Measurements from ENCODE around the gene SIDT2. TPM values are rescaled to one million over a fixed set of nuclear protein-coding genes. Genes with fewer than 3 reads are reported as not detected.

Gene SIDT2
- total RNA-seq, 2 experiments from 2014 or later = 8.0 to 8.7 TPM

GRCh38 chr11:117191680-117192400 lies 13.3 kb downstream of the SIDT2 start:
- Mint-ChIP-seq H3K9me3 (no peaks in the 10 kb centered on the region), H3K4me1 (no peaks in the 10 kb centered on the region), H3K4me3 (no peak overlapping the region), H3K27me3 (no peaks in the 10 kb centered on the region), H3K27ac (no peak overlapping the region), H3K36me3 (peaks cover 6% of the 10 kb centered on the region)
- DNase-seq = no peak

- Mint-ChIP-seq H3K36me3 (peaks cover 6% of the 10 kb centered on the region), H3K4me3 (no peak overlapping the region), H3K27me3 (no peaks in the 10 kb centered on the region), H3K27ac (no peak overlapping the region), H3K4me1 (no peaks in the 10 kb centered on the region), H3K9me3 (no peaks in the 10 kb centered on the region)
- DNase-seq = no peak
These were observed 13.9 kb downstream of the SIDT2 start for GRCh38 chr11:117192401-117192875.

GRCh38 chr11:117193130-117194020 lies 14.8 kb downstream of the SIDT2 start:
- no peak for DNase-seq
- no peaks in the 10 kb centered on the region for H3K9me3 Mint-ChIP-seq
- peaks cover 6% of the 10 kb centered on the region for H3K36me3 Mint-ChIP-seq
- no peak overlapping the region for H3K4me3 Mint-ChIP-seq
- H3K27me3 Mint-ChIP-seq = no peaks in the 10 kb centered on the region
- no peak overlapping the region for H3K27ac Mint-ChIP-seq
- no peaks in the 10 kb centered on the region for H3K4me1 Mint-ChIP-seq

- H3K9me3 Mint-ChIP-seq = no peaks in the 10 kb centered on the region
These were observed 15.7 kb downstream of the SIDT2 start for GRCh38 chr11:117194267-117194666.

GRCh38 chr11:117195258-117195657 lies 16.7 kb downstream of the SIDT2 start:
- Mint-ChIP-seq H3K27me3 (no peaks in the 10 kb centered on the region), H3K27ac (peak overlapping the region; percentile 47), H3K9me3 (no peaks in the 10 kb centered on the region), H3K4me1 (no peaks in the 10 kb centered on the region), H3K4me3 (peak overlapping the region; percentile 26), H3K36me3 (peaks cover 4% of the 10 kb centered on the region)
- no peak for DNase-seq

More at GRCh38 chr11:117194267-117194666, 15.7 kb downstream of the SIDT2 start:
- no peaks in the 10 kb centered on the region for H3K27me3 Mint-ChIP-seq
- peaks cover 4% of the 10 kb centered on the region for H3K36me3 Mint-ChIP-seq
- DNase-seq = no peak
- H3K27ac Mint-ChIP-seq = no peak overlapping the region
- H3K4me1 Mint-ChIP-seq = no peaks in the 10 kb centered on the region
- no peak overlapping the region for H3K4me3 Mint-ChIP-seq

GRCh38 chr11:117195761-117196160 lies 17.2 kb downstream of the SIDT2 start:
- Mint-ChIP-seq H3K4me3 (no peak overlapping the region), H3K4me1 (no peaks in the 10 kb centered on the region), H3K9me3 (no peaks in the 10 kb centered on the region), H3K27ac (no peak overlapping the region), H3K36me3 (peaks cover 4% of the 10 kb centered on the region), H3K27me3 (no peaks in the 10 kb centered on the region)
- DNase-seq = no peak

- H3K36me3 Mint-ChIP-seq = peaks cover 4% of the 10 kb centered on the region
- no peak overlapping the region for H3K4me3 Mint-ChIP-seq
- no peaks in the 10 kb centered on the region for H3K27me3 Mint-ChIP-seq
- no peaks in the 10 kb centered on the region for H3K4me1 Mint-ChIP-seq
- H3K27ac Mint-ChIP-seq = no peak overlapping the region
- no peak for DNase-seq
- H3K9me3 Mint-ChIP-seq = no peaks in the 10 kb centered on the region
These were observed 18.5 kb downstream of the SIDT2 start for GRCh38 chr11:117197006-117197405.

- Mint-ChIP-seq H3K9me3 (no peaks in the 10 kb centered on the region), H3K4me3 (no peak overlapping the region), H3K27ac (no peak overlapping the region), H3K27me3 (no peaks in the 10 kb centered on the region), H3K36me3 (peaks cover 4% of the 10 kb centered on the region), H3K4me1 (no peaks in the 10 kb centered on the region)
- DNase-seq = no peak
These were observed 19.2 kb downstream of the SIDT2 start for GRCh38 chr11:117197516-117198456.

- H3K36me3 Mint-ChIP-seq = peaks cover 5% of the 10 kb centered on the region
- no peak overlapping the region for H3K4me3 Mint-ChIP-seq
- H3K4me1 Mint-ChIP-seq = no peaks in the 10 kb centered on the region
- H3K27ac Mint-ChIP-seq = no peak overlapping the region
- no peaks in the 10 kb centered on the region for H3K27me3 Mint-ChIP-seq
- DNase-seq = no peak
- no peaks in the 10 kb centered on the region for H3K9me3 Mint-ChIP-seq
These were observed 20.1 kb downstream of the SIDT2 start for GRCh38 chr11:117198613-117199012.

- no peak within 1 kb of the TSS for H3K27ac Mint-ChIP-seq
- H3K9me3 Mint-ChIP-seq = no peaks in the 10 kb centered on the region
- H3K27me3 Mint-ChIP-seq = no peaks in the 10 kb centered on the region
- H3K36me3 Mint-ChIP-seq = peaks cover 6% of the 10 kb centered on the region
- DNase-seq = no peak
- no peak within 1 kb of the TSS for H3K4me3 Mint-ChIP-seq
- H3K4me1 Mint-ChIP-seq = no peaks in the 10 kb centered on the region
These were observed 20.7 kb downstream of the SIDT2 start, which contains the start of gene TAGLN for GRCh38 chr11:117199053-117199915. Gene TAGLN (plus strand): TSS chr11:117199370. CDS start chr11:117203014, 3,644 bp downstream.

- H3K36me3 Mint-ChIP-seq = peaks cover 7% of the 10 kb centered on the region
- DNase-seq = no peak
- H3K27me3 Mint-ChIP-seq = no peaks in the 10 kb centered on the region
- no peak overlapping the region for H3K27ac Mint-ChIP-seq
- H3K4me1 Mint-ChIP-seq = peaks cover 2% of the 10 kb centered on the region
- no peak overlapping the region for H3K4me3 Mint-ChIP-seq
- no peaks in the 10 kb centered on the region for H3K9me3 Mint-ChIP-seq
These were observed 21.6 kb downstream of the SIDT2 start for GRCh38 chr11:117199916-117200812.

- Mint-ChIP-seq H3K36me3 (peaks cover 5% of the 10 kb centered on the region), H3K4me1 (peaks cover 2% of the 10 kb centered on the region), H3K9me3 (no peaks in the 10 kb centered on the region), H3K27me3 (no peaks in the 10 kb centered on the region), H3K4me3 (no peak overlapping the region), H3K27ac (no peak overlapping the region)
- DNase-seq = no peak
These were observed 22.5 kb downstream of the SIDT2 start for GRCh38 chr11:117200813-117201657.

All from activated naive CD8-positive, alpha-beta T cell treated with anti-CD3 and anti-CD28 coated beads for 36 hours (primary cell).